Activated CD4-positive, alpha-beta T cell treated with anti-CD3 and anti-CD28 coated beads for 4 hours (primary cell): Measurements from ENCODE around the gene FOXO1.
"Not testable (repeated sequence)": the region's sequence is repeated elsewhere in the genome, so short reads cannot be mapped to it uniquely, and the experiment has no call there.

ENCODE experiments used
- DNase-seq, 2 donors: peaks; one replicate each; pipeline ENCODE4 v3.0.0-alpha.2; 2020

FOXO1 gene

GRCh38 chr13:40666045-40666932, at the start of gene FOXO1:
TSS of gene FOXO1 (minus strand) at chr13:40666641. CDS start at chr13:40666212, 429 bp downstream.
- DNase-seq, result peak; percentile 89

DNA sequence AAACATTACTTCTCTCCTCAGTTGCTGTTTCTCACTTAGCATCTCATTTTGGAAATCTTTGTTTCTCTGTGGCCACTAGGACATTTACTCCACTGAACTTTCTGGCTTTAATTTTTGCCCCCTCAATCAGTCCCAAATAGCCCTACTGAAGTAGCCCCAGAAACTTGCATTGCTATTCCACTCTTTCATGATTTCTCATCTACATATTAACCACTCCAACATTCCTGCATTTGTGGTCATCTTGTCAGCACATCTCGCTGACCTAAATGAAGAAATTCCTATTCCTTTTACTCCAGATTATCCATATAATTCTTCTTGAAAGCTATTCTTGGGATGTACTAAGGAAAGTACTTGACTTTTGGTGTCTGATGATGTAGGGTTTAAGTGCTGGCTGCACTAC, 48.0 kb upstream of the FOXO1 start:
- not testable (repeated sequence) for DNase-seq

GRCh38 chr13:40706439-40706838, 40.0 kb upstream of the FOXO1 start:
- DNase-seq, result no peak

- no peak for DNase-seq
Observed at GRCh38 chr13:40697711-40698110, 31.3 kb upstream of the FOXO1 start.

DNA sequence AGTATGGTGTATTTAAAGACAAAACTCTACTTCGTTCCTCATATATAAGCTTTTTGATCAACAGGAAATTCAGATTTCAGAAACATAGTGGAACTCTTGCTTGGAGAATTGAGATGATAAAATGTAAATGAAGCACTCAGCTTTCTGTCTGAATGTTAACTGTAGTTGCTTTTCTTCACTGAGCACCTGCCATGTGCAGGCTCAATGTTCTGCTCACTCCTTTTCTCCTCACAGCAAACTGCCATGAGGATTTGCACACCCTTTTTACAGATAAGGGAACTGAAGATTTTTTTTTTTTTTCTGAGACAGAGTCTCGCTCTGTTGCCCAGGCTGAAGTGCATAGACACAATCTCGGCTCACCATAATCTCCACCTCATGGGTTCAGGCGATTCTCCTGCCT, 28.0 kb upstream of the FOXO1 start:
- DNase-seq, result no peak

GRCh38 chr13:40692946-40693345, 26.5 kb upstream of the FOXO1 start:
- no peak for DNase-seq

DNA sequence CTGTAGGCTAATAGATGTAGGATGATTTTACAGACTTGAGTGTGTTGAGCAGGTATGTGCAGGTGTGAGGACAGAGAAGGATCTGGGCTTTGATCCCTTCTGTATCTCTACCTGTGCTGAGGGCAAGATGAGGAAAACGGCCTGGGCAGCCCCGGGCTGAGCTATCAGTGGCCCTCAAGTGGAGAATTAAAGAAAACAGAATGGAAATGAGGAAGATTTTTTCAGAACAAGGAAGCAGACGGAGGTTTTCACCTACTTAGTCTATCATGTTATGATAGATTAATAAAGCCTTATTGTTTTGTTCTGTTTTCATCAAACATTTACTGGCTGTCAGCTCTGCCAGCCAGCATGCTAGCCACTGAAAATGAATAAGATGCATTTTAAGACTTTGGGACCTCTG, 22.3 kb upstream of the FOXO1 start:
- DNase-seq, result no peak

DNA sequence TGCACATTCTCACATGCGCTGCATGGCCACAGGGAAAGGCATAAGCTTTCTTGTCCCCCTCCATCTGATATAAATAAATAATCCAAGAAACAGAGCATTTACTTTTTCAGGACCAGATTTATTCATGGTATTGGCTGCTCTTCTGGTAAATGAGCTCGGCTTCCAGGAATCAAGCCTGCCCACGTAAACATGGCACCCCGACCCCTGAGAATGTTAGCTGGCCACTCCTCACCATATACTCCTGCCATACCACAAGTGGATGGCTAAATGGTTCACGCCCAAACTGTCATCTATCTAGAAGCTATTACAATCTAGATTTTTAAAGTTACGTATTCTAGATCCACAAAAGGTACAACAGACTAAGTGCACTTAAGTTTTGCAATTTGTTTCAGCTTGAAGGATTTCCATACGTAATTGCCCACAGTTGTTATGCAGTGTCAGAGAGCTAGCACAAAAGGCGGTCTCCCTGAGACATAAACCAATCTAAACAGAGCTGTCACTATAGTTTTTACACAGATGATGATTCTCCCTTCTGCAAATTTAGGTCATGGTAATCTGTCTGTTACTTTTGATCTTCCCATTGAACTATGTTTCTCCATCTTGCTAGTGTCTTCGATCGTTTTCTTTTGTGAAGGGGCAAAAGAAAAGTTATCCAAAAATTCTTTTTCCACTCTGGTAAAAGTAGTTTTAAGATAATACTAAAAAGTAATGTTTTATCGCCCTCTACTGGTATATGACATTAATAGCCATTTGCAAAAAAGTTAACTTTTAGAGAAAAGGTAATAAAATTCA, 16.2 kb upstream of the FOXO1 start:
- DNase-seq, result no peak

DNA sequence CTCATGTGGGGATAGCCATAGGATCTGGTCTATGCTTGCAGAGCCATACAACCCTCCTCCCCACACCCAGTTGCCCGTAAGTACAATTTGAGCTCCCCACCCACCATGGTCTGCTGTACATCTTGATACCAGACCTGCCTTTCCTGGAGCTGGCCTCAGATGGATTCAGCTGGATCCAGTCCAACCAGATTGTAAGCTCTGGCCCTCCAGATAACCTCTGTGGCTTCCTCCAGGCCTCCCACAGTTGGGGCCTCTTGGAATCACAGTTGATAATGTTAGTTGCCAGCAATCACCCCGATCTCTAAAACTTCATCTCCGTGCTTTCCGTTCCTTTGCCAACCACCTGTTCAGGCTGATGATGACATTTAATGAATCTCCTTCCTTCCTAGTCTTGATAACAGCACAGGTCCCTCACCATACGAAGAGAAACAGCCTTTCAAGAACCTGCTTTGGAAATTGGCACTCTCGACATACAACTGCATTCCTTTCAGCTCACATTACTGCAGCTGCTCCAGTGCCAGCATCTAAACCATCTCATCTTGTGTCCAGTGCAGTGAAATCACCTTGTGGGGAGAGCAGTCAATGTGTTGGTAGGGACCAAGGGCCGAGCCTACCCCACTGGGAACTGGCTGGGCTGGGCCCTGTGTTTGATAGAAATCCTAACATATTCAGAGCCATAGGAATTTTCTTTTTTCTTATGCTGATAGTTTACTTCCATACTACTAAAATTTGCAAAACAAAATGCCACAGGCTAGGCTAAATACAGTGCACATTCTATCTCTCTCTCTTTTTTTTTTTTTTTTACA, 15.1 kb upstream of the FOXO1 start:
- DNase-seq, result no peak

- no peak for DNase-seq
Observed at GRCh38 chr13:40680659-40681323, 14.3 kb upstream of the FOXO1 start.

DNA sequence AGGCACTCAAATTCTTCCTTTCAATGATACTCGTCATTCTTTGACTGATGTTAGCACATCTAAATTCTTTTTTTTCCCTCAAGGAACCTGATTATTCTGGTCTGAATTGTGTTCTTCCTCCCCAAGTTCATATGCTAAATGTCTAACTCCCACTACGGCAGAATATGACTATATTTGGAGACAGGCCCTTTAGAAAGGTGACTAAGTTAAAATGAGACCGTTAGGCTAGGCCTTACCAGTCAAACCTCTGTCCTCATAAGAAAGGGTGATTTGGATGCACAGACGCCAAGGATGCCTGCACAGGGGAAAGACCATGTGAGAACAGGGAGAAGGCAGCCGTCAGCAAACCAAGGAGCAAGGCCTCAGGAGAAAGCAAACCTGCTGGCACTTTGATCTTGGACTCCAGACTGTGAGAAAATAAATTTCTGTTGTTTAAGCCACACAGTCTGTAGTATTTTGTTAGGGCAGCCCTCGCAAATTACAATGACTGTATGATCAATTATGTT, 13.1 kb upstream of the FOXO1 start:
- no peak for DNase-seq

DNA sequence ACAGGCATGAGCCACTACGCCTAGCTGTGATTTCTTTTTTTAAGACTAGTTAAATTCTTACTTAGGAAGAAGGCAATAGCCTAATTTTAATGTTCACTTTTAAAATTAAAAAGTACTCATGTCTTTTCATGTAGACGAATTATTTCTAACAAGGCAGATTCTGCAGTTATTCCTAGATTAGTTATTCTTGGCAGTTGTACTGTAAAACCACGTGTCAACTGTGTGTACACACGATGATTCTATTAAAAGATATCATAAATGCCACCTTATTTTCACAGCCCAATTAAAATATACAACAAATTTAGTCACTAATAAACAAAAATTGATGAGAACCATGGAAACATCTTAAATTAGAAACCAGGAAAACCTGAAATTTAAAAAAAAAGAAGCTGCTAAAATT, 10.6 kb upstream of the FOXO1 start:
- no peak for DNase-seq

- DNase-seq, result no peak
Observed at GRCh38 chr13:40676007-40676406, 9.6 kb upstream of the FOXO1 start.

- no peak for DNase-seq
Observed at GRCh38 chr13:40673414-40673813, 7.0 kb upstream of the FOXO1 start.

DNA sequence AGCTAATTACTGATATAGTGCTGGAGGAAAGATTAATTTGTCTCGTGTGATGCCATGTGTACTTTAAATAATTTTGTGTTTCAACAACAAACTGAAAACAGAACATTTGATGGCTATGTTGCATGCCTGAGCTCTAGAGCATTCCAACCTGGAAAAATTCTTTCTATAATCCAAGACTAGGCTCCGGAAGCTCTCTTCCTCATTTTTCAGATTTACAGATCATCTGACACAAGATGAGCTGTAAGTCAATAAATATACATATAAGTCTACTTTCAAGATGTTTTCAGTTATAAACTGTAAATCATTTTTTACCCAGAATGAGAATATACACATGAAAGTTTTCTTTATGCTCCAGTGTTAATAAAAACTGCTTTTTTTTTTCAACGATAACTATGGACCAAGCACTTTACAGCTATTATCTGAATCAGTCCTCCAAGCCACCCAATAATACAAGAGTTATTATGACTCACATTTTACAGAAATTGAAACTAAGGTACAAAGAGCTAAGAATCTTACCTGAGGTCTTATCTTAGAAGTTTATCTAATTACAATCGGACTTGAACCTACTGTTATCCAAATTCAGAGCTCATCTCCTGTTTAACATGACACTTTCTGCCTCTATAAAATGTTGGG, 6.4 kb upstream of the FOXO1 start:
- DNase-seq, result no peak

DNA sequence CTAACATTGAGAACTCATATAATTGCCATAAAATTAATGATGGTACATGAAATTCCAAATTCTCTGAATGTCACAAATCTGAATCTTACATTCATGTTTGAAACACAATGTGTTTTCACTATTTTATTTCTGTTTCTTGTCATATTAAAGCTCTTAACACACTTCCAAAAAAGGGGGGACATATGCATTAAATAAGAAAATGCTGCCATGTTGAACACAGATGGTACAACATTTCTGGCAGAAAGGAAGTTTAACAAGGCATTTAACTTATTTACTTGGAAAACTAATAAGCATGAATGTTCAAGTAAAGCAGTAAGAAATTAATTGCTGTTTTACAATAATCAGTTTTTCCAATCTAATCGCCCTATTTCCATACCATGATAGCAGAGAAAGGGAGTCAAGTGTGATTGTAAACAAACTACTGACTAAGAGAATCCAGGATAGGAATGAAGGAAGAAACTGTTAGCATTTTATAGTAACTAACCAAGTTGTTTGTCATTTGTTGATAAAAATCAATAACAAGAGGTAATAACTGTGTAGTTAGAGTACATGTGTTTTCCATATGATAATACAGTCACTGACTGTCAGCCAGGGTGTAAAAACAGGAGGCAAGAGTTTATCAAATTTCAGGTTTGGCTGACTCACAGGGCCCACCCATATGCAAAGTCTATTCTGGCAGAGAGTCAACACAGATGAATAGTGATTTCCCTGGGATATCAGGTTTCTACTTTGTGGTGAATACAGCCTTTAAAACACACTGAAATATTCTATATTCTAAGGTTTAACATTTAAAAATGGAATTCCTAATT, 5.7 kb upstream of the FOXO1 start:
- DNase-seq, result no peak

DNA sequence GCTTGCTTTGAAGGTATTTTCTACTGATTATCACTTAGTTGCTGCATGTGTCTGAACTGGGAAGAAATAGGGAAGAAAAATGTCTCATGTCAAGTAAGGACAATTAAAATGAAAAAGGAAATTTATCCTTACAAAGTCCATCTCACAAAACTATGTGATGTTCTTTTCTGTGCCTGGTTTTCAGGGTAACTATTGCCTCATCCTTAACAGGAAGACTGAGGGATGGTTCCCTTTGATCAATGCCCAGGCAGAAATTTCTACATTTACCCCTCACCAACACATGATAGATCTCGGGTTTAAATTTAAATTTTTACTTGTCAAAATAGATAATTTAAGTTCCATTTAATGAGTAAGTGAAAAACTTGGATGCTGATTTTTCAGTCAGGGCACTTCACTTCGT, 3.9 kb upstream of the FOXO1 start:
- DNase-seq, result no peak

GRCh38 chr13:40668335-40668734, 1.9 kb upstream of the FOXO1 start:
- peak; percentile 26 for DNase-seq

DNA sequence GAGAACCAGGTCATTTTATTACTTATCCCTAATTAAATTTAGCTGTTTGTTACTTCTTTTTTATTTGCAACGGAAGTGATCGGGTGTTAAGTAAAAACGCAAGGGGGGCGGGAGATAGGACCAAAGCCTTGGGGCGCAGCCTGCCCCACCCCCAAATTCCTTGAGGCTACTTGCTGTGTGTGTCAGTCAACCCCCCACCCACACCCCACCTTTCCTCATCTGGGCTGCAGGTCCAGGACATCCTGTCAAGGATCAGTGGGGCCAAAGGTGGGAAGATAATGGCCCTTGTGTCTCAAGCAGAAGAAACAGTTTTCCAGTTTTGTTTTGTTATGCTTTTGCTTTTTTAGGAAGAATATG, 1.2 kb upstream of the FOXO1 start:
- DNase-seq, result peak in 1 of 2 donors; percentile 21

- peak in 1 of 2 donors; percentile 21 for DNase-seq
Observed at GRCh38 chr13:40666933-40667621, 636 bp upstream of the FOXO1 start.
